ENCODE results near the gene C11orf24. TPM values are rescaled to one million over a fixed set of nuclear protein-coding genes. Genes with fewer than 3 reads are reported as not detected.

C11orf24 gene
- total and polyA plus RNA-seq, 11 donors: 17.6 to 60.5 (median 33.6) TPM

- H3K27ac ChIP-seq: no peak overlapping the region
- no peak for ATAC-seq
- no peak for DNase-seq
- 88 to 94% (median 91%) methylated on average over 3 of the region's 3 CpGs for WGBS, 4 donors
- H3K9me3 ChIP-seq: no peaks in the 10 kb centered on the region
- no peak overlapping the region for H3K4me3 ChIP-seq
- H3K4me1 ChIP-seq: peaks cover 0 to 15% (median 0%) of the 10 kb centered on the region in 12 donors
- H3K27me3 ChIP-seq: no peaks in the 10 kb centered on the region
- intact Hi-C loops (cut with DNase I): loop anchor here in 2 of 10 donors (5.0 to 10.0 kb wide), 2 partner anchors 76 to 138 kb away; no protein-coding TSS in a partner anchor
- H3K36me3 ChIP-seq: no peaks in the 10 kb centered on the region
- TF ChIP-seq CTCF (IDR thresholded peaks at IDR 0.05) (no peak), POLR2A (IDR thresholded peaks at IDR 0.05) (no peak)
Measured at GRCh38 chr11:68306636-68307035, 34.9 kb upstream of the C11orf24 start.

- Histone ChIP-seq H3K36me3 (no peaks in the 10 kb centered on the region), H3K4me1 (peaks cover 0 to 15% (median 0%) of the 10 kb centered on the region in 12 donors), H3K9me3 (no peaks in the 10 kb centered on the region), H3K4me3 (no peak overlapping the region), H3K27ac (no peak overlapping the region), H3K27me3 (no peaks in the 10 kb centered on the region)
- DNase-seq (no peak), ATAC-seq (no peak)
- WGBS, 4 donors: 90 to 98% (median 96%) methylated on average over 2 to 7 of the region's 7 CpGs
- intact Hi-C loops (cut with DNase I): loop anchor here in 1 of 10 donors (10.0 kb wide), 1 partner anchor 141 kb away; no protein-coding TSS in a partner anchor
- TF ChIP-seq POLR2A (IDR thresholded peaks at IDR 0.05) (no peak), CTCF (IDR thresholded peaks at IDR 0.05) (no peak)
Measured at GRCh38 chr11:68303982-68304780, 32.4 kb upstream of the C11orf24 start.

GRCh38 chr11:68303083-68303482 is 31.3 kb upstream of the C11orf24 start:
- H3K27ac ChIP-seq: peak overlapping the region in 1 of 12 donors; percentile 24
- TF ChIP-seq CTCF (IDR thresholded peaks at IDR 0.05) (no peak), POLR2A (IDR thresholded peaks at IDR 0.05) (no peak)
- no peaks in the 10 kb centered on the region for H3K9me3 ChIP-seq
- DNase-seq (no peak), ATAC-seq (no peak)
- 64 to 88% (median 74%) methylated on average over 2 of the region's 2 CpGs for WGBS, 4 donors
- intact Hi-C loops (cut with DNase I): loop anchor here in 1 of 10 donors (10.0 kb wide), 1 partner anchor 142 kb away; no protein-coding TSS in a partner anchor
- peaks cover 0 to 21% (median 7%) of the 10 kb centered on the region in 12 donors for H3K4me1 ChIP-seq
- no peak overlapping the region for H3K4me3 ChIP-seq
- H3K36me3 ChIP-seq: no peaks in the 10 kb centered on the region
- H3K27me3 ChIP-seq: no peaks in the 10 kb centered on the region

- peaks cover 0 to 25% (median 10%) of the 10 kb centered on the region in 12 donors for H3K4me1 ChIP-seq
- 70 to 99% (median 81%) methylated on average over 5 to 7 of the region's 7 CpGs for WGBS, 4 donors
- ATAC-seq (no peak), DNase-seq (no peak)
- H3K36me3 ChIP-seq: no peaks in the 10 kb centered on the region
- intact Hi-C loops (cut with DNase I): loop anchor here in 1 of 10 donors (10.0 kb wide), 1 partner anchor 142 kb away; no protein-coding TSS in a partner anchor
- no peak overlapping the region for H3K4me3 ChIP-seq
- H3K9me3 ChIP-seq: no peaks in the 10 kb centered on the region
- peak overlapping the region in 1 of 12 donors; percentile 24 for H3K27ac ChIP-seq
- TF ChIP-seq POLR2A (IDR thresholded peaks at IDR 0.05): no peak
- TF ChIP-seq CTCF (IDR thresholded peaks at IDR 0.05): no peak
- H3K27me3 ChIP-seq: no peaks in the 10 kb centered on the region
Measured at GRCh38 chr11:68302670-68303069, 30.9 kb upstream of the C11orf24 start.

All from heart left ventricle (tissue), 16 donors.